IMR-90 (cell line): ENCODE measurements around the gene TMEM229A. TPM values are rescaled to one million over a fixed set of nuclear protein-coding genes. Genes with fewer than 3 reads are reported as not detected.

Experiments used
- ATAC-seq: fragments of 200-7000 bp; cut with Tn5 transposase; 2 replicates; pipeline ENCODE4 v1.9.1; 2020; ENCODE audit warnings: low read depth, mild to moderate bottlenecking, moderate library complexity
- BruUV-seq: library from RNA; stranded (reverse); fragments of 400-500 nt; replicated peaks from 2 replicates; lab custom pipeline; 2021; lab: Mats Ljungman, UMichigan
- CTCF ChIA-PET: fragments of 300-600 bp; formaldehyde crosslinking; extraction: SDS; loops from one replicate; lab custom pipeline; 2021; ENCODE audit warnings: antibody characterized with exemption; lab: Yijun Ruan, JAX
- POLR2A ChIA-PET: fragments of 300-600 bp; sonication (Branson Sonifier 250); formaldehyde crosslinking; loops from one replicate; lab custom pipeline; 2022; ENCODE audit warnings: antibody characterized with exemption; ENCODE audit not compliant: unreplicated experiment; lab: Charles Lee
- DNase-seq: peaks from one replicate; pipeline ENCODE4 v3.0.0; 2013
- H2AFZ ChIP-seq: replicated peaks from 2 replicates; pipeline ENCODE3; 2013; ENCODE audit warnings: low read length, mild to moderate bottlenecking; ENCODE audit not compliant: poor library complexity
- H2AK5ac ChIP-seq: 2 replicates; pipeline ENCODE4 v1.6.1; 2013; ENCODE audit warnings: low read depth, low read length, inconsistent platforms
- H2AK9ac ChIP-seq: replicated peaks from 2 replicates; pipeline ENCODE3; 2013; ENCODE audit warnings: mild to moderate bottlenecking, low read depth, low read length, moderate library complexity; ENCODE audit not compliant: poor library complexity
- H2BK120ac ChIP-seq: 2 replicates; pipeline ENCODE4 v1.6.1; 2013; ENCODE audit warnings: low read depth, low read length, inconsistent platforms
- H2BK15ac ChIP-seq: 3 replicates; pipeline ENCODE4 v1.6.1; 2013; ENCODE audit warnings: low read depth, low read length, inconsistent platforms
- H2BK20ac ChIP-seq: 2 replicates; pipeline ENCODE4 v1.6.1; 2013; ENCODE audit warnings: low read depth, mild to moderate bottlenecking, inconsistent platforms, low read length, moderate library complexity
- H2BK5ac ChIP-seq: 2 replicates; pipeline ENCODE4 v1.6.1; 2013; ENCODE audit warnings: mild to moderate bottlenecking, low read depth, low read length, inconsistent platforms; ENCODE audit not compliant: poor library complexity, severe bottlenecking
- H3K14ac ChIP-seq: replicated peaks from 2 replicates; pipeline ENCODE4 v1.6.1; 2013; ENCODE audit warnings: low read depth, low read length, inconsistent platforms
- H3K18ac ChIP-seq: 2 replicates; pipeline ENCODE4 v1.6.1; 2013; ENCODE audit warnings: low read depth, low read length, control low read depth
- H3K23ac ChIP-seq: 2 replicates; pipeline ENCODE4 v1.6.1; 2013; ENCODE audit warnings: low read depth, low read length, inconsistent platforms
- H3K27ac ChIP-seq: 2 replicates; pipeline ENCODE4 v1.5.1; 2013; ENCODE audit warnings: mild to moderate bottlenecking, control low read depth, low read length; ENCODE audit not compliant: insufficient read depth
- H3K27me3 ChIP-seq: 2 replicates; pipeline ENCODE4 v1.6.1; 2013; ENCODE audit warnings: low read length; ENCODE audit not compliant: control insufficient read depth, insufficient read depth
- H3K36me3 ChIP-seq: 2 replicates; pipeline ENCODE4 v1.6.1; 2013; ENCODE audit warnings: low read length, mixed read lengths; ENCODE audit not compliant: control insufficient read depth, insufficient read depth
- H3K4ac ChIP-seq: 2 replicates; pipeline ENCODE4 v1.6.1; 2013; ENCODE audit warnings: low read depth, low read length, inconsistent platforms
- H3K4me1 ChIP-seq: 2 replicates; pipeline ENCODE4 v1.6.1; 2013; ENCODE audit warnings: low read length, mixed read lengths; ENCODE audit not compliant: control insufficient read depth, insufficient read depth
- H3K4me2 ChIP-seq: 2 replicates; pipeline ENCODE4 v1.6.1; 2013; ENCODE audit warnings: low read depth, mild to moderate bottlenecking, control low read depth, low read length, moderate library complexity
- H3K4me3 ChIP-seq: 2 replicates; pipeline ENCODE4 v1.5.1; 2013; ENCODE audit warnings: low read depth, mild to moderate bottlenecking, control low read depth, low read length, moderate library complexity; ENCODE audit not compliant: insufficient read depth
- H3K56ac ChIP-seq: 2 replicates; pipeline ENCODE4 v1.6.1; 2013; ENCODE audit warnings: low read length, inconsistent platforms; ENCODE audit not compliant: insufficient read depth; ENCODE audit errors: extremely low read depth
- H3K79me1 ChIP-seq, 2 experiments: 2 replicates each; pipeline ENCODE4 v1.6.1; 2013; ENCODE audit warnings: low read length in 2 of 2, inconsistent platforms in 1 of 2, low read depth in 1 of 2
- H3K9ac ChIP-seq: 2 replicates; pipeline ENCODE4 v1.6.1; 2013; ENCODE audit warnings: low read depth, low read length, control low read depth
- H3K9me1 ChIP-seq: 2 replicates; pipeline ENCODE4 v1.6.1; 2013; ENCODE audit warnings: low read length, inconsistent platforms; ENCODE audit not compliant: insufficient read depth
- H3K9me3 ChIP-seq: 2 replicates; pipeline ENCODE4 v1.6.1; 2013; ENCODE audit warnings: low read length; ENCODE audit not compliant: control insufficient read depth, insufficient read depth
- H4K20me1 ChIP-seq: 2 replicates; pipeline ENCODE4 v1.6.1; 2013; ENCODE audit warnings: low read length, inconsistent platforms; ENCODE audit not compliant: insufficient read depth
- H4K5ac ChIP-seq: 2 replicates; pipeline ENCODE4 v1.6.1; 2013; ENCODE audit warnings: mild to moderate bottlenecking, low read depth, low read length, control low read depth
- H4K8ac ChIP-seq, 2 experiments: 2 replicates each; pipeline ENCODE4 v1.6.1; 2013; ENCODE audit warnings: low read depth in 2 of 2, low read length in 2 of 2, control low read depth in 1 of 2, inconsistent platforms in 1 of 2
- H4K91ac ChIP-seq: 2 replicates; pipeline ENCODE4 v1.6.1; 2013; ENCODE audit warnings: low read depth, low read length, inconsistent platforms; ENCODE audit not compliant: insufficient read depth
- BHLHE40 ChIP-seq: fragments of 150-350 bp; IDR thresholded peaks from 2 replicates; pipeline ENCODE4 v1.6.1; 2016; ENCODE audit warnings: mild to moderate bottlenecking, low read depth, low read length
- CEBPB ChIP-seq: IDR thresholded peaks from 2 replicates; pipeline ENCODE4 v1.6.1; 2012; ENCODE audit warnings: low read depth, low read length, improper control_type of control experiment
- CHD1 ChIP-seq: IDR thresholded peaks from 2 replicates; pipeline ENCODE4 v1.6.1; 2012; ENCODE audit warnings: low read depth, low read length, improper control_type of control experiment
- CTCF ChIP-seq: conservative IDR thresholded peaks from 2 replicates; pipeline ENCODE4 v1.5.1; 2012; ENCODE audit warnings: mild to moderate bottlenecking, low read depth, low read length, improper control_type of control experiment
- ELK1 ChIP-seq: fragments of 150-350 bp; IDR thresholded peaks from 2 replicates; pipeline ENCODE4 v1.6.1; 2016; ENCODE audit warnings: low read depth, mild to moderate bottlenecking, low read length, moderate library complexity, borderline replicate concordance
- FOS ChIP-seq: fragments of 150-350 bp; IDR thresholded peaks from 2 replicates; pipeline ENCODE4 v1.6.1; 2016; ENCODE audit warnings: low read depth, low read length
- MAFK ChIP-seq: IDR thresholded peaks from 2 replicates; pipeline ENCODE4 v1.6.1; 2012; ENCODE audit warnings: low read depth, low read length, improper control_type of control experiment
- MAZ ChIP-seq: IDR thresholded peaks from 2 replicates; pipeline ENCODE4 v1.6.1; 2012; ENCODE audit warnings: low read depth, mild to moderate bottlenecking, low read length, improper control_type of control experiment, moderate library complexity, borderline replicate concordance
- MXI1 ChIP-seq: IDR thresholded peaks from 2 replicates; pipeline ENCODE4 v1.6.1; 2012; ENCODE audit warnings: low read depth, mild to moderate bottlenecking, low read length, moderate library complexity, borderline replicate concordance
- NFE2L2 ChIP-seq: fragments of 150-350 bp; IDR thresholded peaks from 2 replicates; pipeline ENCODE4 v1.6.1; 2016; ENCODE audit warnings: low read depth, mild to moderate bottlenecking, low read length
- POLR2A ChIP-seq: IDR thresholded peaks from 2 replicates; pipeline ENCODE4 v1.6.1; 2012; ENCODE audit warnings: mild to moderate bottlenecking, low read depth, low read length
- RAD21 ChIP-seq: IDR thresholded peaks from 2 replicates; pipeline ENCODE4 v1.6.1; 2012; ENCODE audit warnings: low read length, improper control_type of control experiment
- RCOR1 ChIP-seq: IDR thresholded peaks from 2 replicates; pipeline ENCODE4 v1.6.1; 2012; ENCODE audit warnings: mild to moderate bottlenecking, low read length, improper control_type of control experiment; ENCODE audit not compliant: insufficient replicate concordance
- RFX5 ChIP-seq: IDR thresholded peaks from 2 replicates; pipeline ENCODE4 v1.8.0; 2012; ENCODE audit warnings: low read depth, mild to moderate bottlenecking, low read length, moderate library complexity
- SMC3 ChIP-seq: fragments of 150-350 bp; IDR thresholded peaks from 2 replicates; pipeline ENCODE4 v1.6.1; 2016; ENCODE audit warnings: low read depth, mild to moderate bottlenecking, antibody characterized with exemption, low read length, moderate library complexity
- USF2 ChIP-seq: fragments of 150-350 bp; IDR thresholded peaks from 2 replicates; pipeline ENCODE4 v1.6.1; 2017; ENCODE audit warnings: mild to moderate bottlenecking, antibody characterized with exemption, low read length, low read depth
- WGBS, 2 experiments: methylation state at CpG; one replicate each; pipeline versions ENCODE4 v1.1.5 to v1.1.7; 2013; ENCODE audit warnings: missing lambda C conversion rate in 2 of 2; ENCODE audit not compliant: insufficient read length in 1 of 2; ENCODE audit errors: extremely low coverage in 2 of 2; 5-methylcytosine and 5-hydroxymethylcytosine counted together
- dilution Hi-C: fragments of 300-500 bp; cut with HindIII; formaldehyde crosslinking; loops from one replicate; pipeline ENCODE4 v1.14.3; 2018; ENCODE audit warnings: low sequenced_read_pairs; ENCODE audit not compliant: unreplicated experiment
- in situ Hi-C: fragments of 300-500 bp; cut with MboI; formaldehyde crosslinking; loops from 3 replicates; pipeline ENCODE4 v1.14.3; 2019; ENCODE audit warnings: low sequenced_read_pairs, inconsistent platforms, mixed read lengths
- intact Hi-C: fragments of 100-400 bp; cut with micrococcal nuclease; formaldehyde crosslinking; loops from 2 replicates; pipeline ENCODE4 v1.10.0; 2022
- polyA plus RNA-seq, 3 experiments: library from polyadenylated mRNA; depleted of rRNA; stranded (reverse); fragments of >200 nt; gene quantifications; 2 replicates each; pipeline ENCODE4 v1.2.3, GENCODE V29; 2012; ENCODE audit warnings: low replicate concordance in 1 of 3
- total RNA-seq: library from RNA; depleted of rRNA; stranded (reverse); fragments of >200 nt; gene quantifications from 2 replicates; pipeline ENCODE4 v1.2.3, GENCODE V29; 2012

TMEM229A gene
- total and polyA plus RNA-seq, 2 of the 4 experiments (the other 2 are of a cell fraction) = not detected

DNA sequence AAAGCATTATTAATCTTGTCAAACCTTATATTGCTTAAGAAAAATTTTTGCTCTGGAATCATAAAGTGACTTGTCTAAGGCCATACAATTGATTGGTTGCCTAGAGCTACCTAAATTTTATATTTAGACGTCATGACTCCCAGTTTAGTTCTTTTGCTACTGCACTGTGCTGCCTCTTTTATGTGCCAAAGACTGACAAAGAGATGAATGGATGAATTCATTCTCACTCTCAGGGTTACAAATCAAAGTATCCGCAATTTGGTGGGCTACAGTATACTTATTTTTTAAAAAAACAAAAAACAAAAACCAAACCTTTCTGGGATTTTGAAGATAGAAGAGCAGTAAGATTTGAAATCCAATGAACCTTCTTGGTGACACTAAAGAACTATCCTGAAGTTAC is 27.7 kb upstream of the TMEM229A start:
- dilution Hi-C loops = no loop called here

More for the DNA sequence above, 27.7 kb upstream of the TMEM229A start:
- H3K36me3 ChIP-seq = no peaks in the 10 kb centered on the region
- intact Hi-C loops = no loop called here
- H3K23ac ChIP-seq = no peak overlapping the region
- ATAC-seq = no peak
- BruUV-seq = no TSS peak
- H3K9me1 ChIP-seq = no peaks in the 10 kb centered on the region
- ChIA-PET POLR2A (no interaction called here), CTCF (no interaction called here)
- no peak overlapping the region for H2BK15ac ChIP-seq
- no peak overlapping the region for H3K4me2 ChIP-seq
- H4K91ac ChIP-seq = no peak overlapping the region
- no peak overlapping the region for H2AK9ac ChIP-seq
- H4K5ac ChIP-seq = no peak overlapping the region
- no CpG with 5 or more reads among the region's 2 CpGs for WGBS, 2 experiments
- H3K79me1 ChIP-seq = no peaks in the 10 kb centered on the region
- no peak overlapping the region for H2AFZ ChIP-seq
- no peak overlapping the region for H4K8ac ChIP-seq
- no peaks in the 10 kb centered on the region for H3K27me3 ChIP-seq
- in situ Hi-C loops = no loop called here
- H2AK5ac ChIP-seq = no peak overlapping the region
- H3K4me1 ChIP-seq = no peaks in the 10 kb centered on the region
- no peak overlapping the region for H3K56ac ChIP-seq
- no peak for DNase-seq
- H3K9me3 ChIP-seq = no peaks in the 10 kb centered on the region
- no peak overlapping the region for H2BK5ac ChIP-seq
- no peak overlapping the region for H3K18ac ChIP-seq
- H3K4ac ChIP-seq = no peak overlapping the region
- TF ChIP-seq CHD1 = no peak
- TF ChIP-seq RFX5 = no peak
- no peak for TF ChIP-seq FOS
- TF ChIP-seq CTCF = no peak
- no peak for TF ChIP-seq MAFK
- no peak for TF ChIP-seq USF2
- no peak for TF ChIP-seq POLR2A
- no peak for TF ChIP-seq MAZ
- no peak for TF ChIP-seq BHLHE40
- TF ChIP-seq CEBPB = no peak
- TF ChIP-seq SMC3 = no peak
- no peak for TF ChIP-seq MXI1
- no peak for TF ChIP-seq RCOR1
- TF ChIP-seq RAD21 = no peak
- TF ChIP-seq NFE2L2 = no peak
- TF ChIP-seq ELK1 = no peak
- no peak overlapping the region for H2BK20ac ChIP-seq
- H3K27ac ChIP-seq = no peak overlapping the region
- no peak overlapping the region for H3K4me3 ChIP-seq
- H4K20me1 ChIP-seq = no peaks in the 10 kb centered on the region
- no peak overlapping the region for H3K14ac ChIP-seq
- no peak overlapping the region for H3K9ac ChIP-seq
- H2BK120ac ChIP-seq = no peak overlapping the region
